Neural progenitor cell (in vitro differentiated cells): ENCODE measurements around the gene SIVA1.

Experiments used
- EZH2 ChIP-seq: fragments of 200-600 bp; sonication (generic); IDR thresholded peaks from 2 replicates; pipeline ENCODE4 v1.6.1; 2017; ENCODE audit warnings: antibody characterized with exemption, mild to moderate bottlenecking, moderate library complexity
- TF ChIP-seq, protein P1 (sequence below): fragments of 200-600 bp; sonication (generic); IDR thresholded peaks from 2 replicates; pipeline ENCODE4 v1.5.1; 2017; ENCODE audit warnings: antibody characterized with exemption, mild to moderate bottlenecking

- TF ChIP-seq, protein P1, sequence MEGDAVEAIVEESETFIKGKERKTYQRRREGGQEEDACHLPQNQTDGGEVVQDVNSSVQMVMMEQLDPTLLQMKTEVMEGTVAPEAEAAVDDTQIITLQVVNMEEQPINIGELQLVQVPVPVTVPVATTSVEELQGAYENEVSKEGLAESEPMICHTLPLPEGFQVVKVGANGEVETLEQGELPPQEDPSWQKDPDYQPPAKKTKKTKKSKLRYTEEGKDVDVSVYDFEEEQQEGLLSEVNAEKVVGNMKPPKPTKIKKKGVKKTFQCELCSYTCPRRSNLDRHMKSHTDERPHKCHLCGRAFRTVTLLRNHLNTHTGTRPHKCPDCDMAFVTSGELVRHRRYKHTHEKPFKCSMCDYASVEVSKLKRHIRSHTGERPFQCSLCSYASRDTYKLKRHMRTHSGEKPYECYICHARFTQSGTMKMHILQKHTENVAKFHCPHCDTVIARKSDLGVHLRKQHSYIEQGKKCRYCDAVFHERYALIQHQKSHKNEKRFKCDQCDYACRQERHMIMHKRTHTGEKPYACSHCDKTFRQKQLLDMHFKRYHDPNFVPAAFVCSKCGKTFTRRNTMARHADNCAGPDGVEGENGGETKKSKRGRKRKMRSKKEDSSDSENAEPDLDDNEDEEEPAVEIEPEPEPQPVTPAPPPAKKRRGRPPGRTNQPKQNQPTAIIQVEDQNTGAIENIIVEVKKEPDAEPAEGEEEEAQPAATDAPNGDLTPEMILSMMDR = no peak
- TF ChIP-seq EZH2 = no peak
Measured at GRCh38 chr14:104802394-104803184, 49.6 kb downstream of the SIVA1 start.
